Epithelial cell of prostate (primary cell): ENCODE data around the gene SLC6A6.
A peak's percentile ranks its signal among the peaks of the same experiment; 100 is the strongest.
"Not testable (repeated sequence)": the region's sequence is repeated elsewhere in the genome, so short reads cannot be mapped to it uniquely, and the experiment has no call there.

Source experiments
- DNase-seq: peaks from one replicate; pipeline ENCODE4 v3.0.0-alpha.2; 2011; ENCODE audit warnings: low read depth, low spot score
- H3K27ac ChIP-seq: fragments of 450-650 bp; 2 replicates; pipeline ENCODE4 v1.5.1; 2017; ENCODE audit warnings: mild to moderate bottlenecking

Gene SLC6A6

GRCh38 chr3:14511623-14512280 is 109.3 kb downstream of the SLC6A6 start:
- no peak for DNase-seq
- H3K27ac ChIP-seq: no peak overlapping the region

- no peak for DNase-seq
- H3K27ac ChIP-seq: no peak overlapping the region
Observed at GRCh38 chr3:14512281-14512941, 110.0 kb downstream of the SLC6A6 start.

- DNase-seq: no peak
- no peak overlapping the region for H3K27ac ChIP-seq
Observed at GRCh38 chr3:14512942-14513327, 110.5 kb downstream of the SLC6A6 start.

DNA sequence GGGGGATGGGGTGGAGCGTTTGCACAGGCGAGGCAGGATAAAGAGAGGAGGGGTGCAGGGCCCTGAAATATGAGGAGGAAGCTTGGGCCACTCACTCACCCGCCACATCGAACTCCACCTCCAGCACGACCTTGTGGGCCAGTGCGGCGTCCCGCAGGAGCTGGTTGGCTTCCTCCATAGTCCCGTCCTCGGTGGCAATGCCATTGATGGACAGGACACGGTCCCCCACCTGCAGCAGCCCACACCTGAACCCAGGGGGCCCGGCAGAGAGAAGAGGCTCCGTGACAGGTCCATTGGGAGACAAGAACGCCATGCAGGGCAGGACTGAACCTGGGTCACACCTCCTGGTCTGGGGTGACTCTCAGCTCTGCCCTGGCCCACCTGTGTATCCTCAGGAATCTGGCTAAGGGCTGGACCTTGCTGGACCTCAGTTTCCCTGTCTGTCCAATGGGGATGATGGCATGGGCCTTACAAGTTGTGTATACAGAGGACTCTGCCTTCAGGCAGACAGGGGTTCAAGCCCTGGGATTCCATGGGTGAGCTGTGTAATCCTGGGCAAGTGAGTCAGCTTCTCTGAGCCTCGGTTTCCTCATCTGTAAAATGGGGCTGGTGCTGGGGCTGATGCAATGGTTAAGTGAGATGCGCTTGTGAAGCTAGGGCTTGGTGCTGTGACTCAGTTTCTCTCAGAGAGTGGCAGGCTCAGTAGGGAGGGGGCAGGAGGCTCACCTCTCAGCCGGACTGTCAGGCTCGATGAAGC is 111.3 kb downstream of the SLC6A6 start:
- peak overlapping the region; percentile 45 for H3K27ac ChIP-seq
- no peak for DNase-seq

DNA sequence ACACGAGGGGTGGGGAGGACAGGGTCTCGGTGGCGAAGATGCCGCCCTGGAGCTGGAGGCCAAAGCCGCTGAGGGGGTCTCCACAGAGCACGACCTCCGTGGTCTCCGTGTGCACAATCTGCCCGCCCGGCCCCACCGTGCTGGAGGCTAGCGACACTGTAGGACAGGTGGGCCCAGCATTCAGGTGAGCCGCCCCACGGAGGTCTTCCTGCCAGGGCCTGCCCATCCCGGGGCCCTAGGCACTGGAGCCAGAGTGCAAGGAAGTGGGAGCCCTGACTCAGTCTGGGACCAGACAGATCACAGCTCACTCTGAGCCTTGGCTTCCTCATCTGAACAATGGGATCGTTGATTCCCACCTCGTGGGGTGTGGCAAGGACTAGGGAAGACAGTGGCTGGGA is 111.9 kb downstream of the SLC6A6 start:
- peak overlapping the region; percentile 45 for H3K27ac ChIP-seq
- peak; percentile 43 for DNase-seq

GRCh38 chr3:14515526-14515925 is 113.1 kb downstream of the SLC6A6 start:
- not testable (repeated sequence) for DNase-seq, H3K27ac ChIP-seq

- DNase-seq: no peak
- no peak overlapping the region for H3K27ac ChIP-seq
Observed at GRCh38 chr3:14516738-14517345, 114.4 kb downstream of the SLC6A6 start.

DNA sequence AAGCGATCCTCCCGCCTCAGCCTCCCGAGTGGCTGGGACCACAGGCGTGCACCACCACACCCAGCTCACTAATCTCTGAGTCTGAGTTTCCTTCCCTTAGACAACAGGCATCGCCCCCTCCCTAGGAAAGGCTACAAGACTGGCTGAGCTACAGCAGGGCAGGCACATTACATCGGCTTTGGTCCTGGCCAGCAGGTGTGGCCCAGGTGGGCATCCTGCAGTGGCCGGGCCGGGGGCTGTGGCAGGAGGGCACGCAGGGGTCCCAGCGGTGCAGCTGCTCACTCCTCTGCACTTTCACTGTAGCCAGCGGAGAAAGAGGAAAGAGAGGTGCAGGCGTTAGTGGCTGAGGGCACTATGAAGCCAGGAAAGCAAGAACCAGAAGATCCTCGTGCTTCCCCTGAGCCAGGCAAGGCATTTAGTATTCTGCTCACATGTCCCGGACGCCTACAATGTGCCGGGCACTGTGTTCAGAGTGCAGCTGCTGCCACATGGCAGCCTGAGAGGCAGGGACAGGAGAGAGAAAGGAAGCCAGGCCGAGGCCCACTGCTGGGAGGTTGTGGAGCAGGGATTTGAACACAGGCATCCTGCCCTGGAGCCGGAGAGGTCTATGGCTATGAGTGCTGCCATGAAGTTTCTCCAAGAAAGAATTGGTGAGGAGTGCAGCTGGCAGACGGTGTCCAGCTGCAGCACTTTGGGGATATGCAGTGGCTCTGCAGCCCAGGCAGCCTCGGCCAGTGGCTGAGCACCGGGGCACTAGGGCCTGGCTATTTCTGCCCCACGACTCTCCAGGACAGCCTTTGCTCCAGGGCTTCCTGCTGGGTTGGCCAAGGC is 115.4 kb downstream of the SLC6A6 start:
- no peak overlapping the region for H3K27ac ChIP-seq
- DNase-seq: no peak

DNA sequence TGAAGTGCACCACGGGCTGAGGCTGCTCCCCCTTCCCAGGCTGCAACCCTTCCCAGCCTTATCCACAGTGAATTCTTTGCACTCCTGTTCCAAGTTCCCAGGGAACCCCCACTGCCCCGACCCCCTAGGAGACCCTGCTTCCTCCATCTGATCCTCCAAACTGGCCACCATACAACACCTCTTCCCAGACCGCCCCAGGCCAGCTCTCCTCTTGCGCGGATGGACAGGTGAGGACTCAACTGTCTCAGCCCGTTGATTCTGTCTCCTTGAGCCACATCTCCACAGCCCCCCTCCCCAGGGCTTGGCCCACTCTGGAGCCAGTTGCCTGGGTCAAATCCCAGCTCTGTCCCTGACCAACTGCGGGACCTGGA is 116.0 kb downstream of the SLC6A6 start:
- H3K27ac ChIP-seq: no peak overlapping the region
- no peak for DNase-seq

GRCh38 chr3:14518893-14519292 is 116.5 kb downstream of the SLC6A6 start:
- no peak for DNase-seq
- no peak overlapping the region for H3K27ac ChIP-seq

- no peak overlapping the region for H3K27ac ChIP-seq
- DNase-seq: no peak
Observed at GRCh38 chr3:14519406-14519805, 117.0 kb downstream of the SLC6A6 start.

GRCh38 chr3:14520149-14520548 is 117.7 kb downstream of the SLC6A6 start:
- no peak for DNase-seq
- no peak overlapping the region for H3K27ac ChIP-seq

GRCh38 chr3:14520967-14521366 is 118.6 kb downstream of the SLC6A6 start:
- no peak for DNase-seq
- H3K27ac ChIP-seq: no peak overlapping the region

DNA sequence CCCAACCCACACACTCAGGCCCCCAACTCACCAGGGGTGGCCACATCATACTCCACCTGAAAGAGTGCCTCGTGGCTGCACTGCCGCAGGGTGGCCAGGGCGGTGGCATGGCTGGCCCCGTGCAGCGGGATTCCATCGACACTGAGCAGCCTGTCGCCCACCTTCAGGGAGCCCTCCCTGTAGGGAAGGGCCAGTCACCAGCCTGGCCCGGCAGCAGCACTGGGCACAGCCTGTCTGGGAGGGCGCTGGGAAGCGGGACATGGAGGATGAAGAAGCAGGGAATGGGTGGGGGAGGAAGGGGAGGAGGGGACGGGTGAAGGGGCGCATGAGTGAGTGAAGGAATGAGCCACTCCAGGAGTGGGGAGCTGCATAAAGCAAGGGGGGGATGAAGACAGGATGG is 119.2 kb downstream of the SLC6A6 start:
- DNase-seq: no peak
- no peak overlapping the region for H3K27ac ChIP-seq

DNA sequence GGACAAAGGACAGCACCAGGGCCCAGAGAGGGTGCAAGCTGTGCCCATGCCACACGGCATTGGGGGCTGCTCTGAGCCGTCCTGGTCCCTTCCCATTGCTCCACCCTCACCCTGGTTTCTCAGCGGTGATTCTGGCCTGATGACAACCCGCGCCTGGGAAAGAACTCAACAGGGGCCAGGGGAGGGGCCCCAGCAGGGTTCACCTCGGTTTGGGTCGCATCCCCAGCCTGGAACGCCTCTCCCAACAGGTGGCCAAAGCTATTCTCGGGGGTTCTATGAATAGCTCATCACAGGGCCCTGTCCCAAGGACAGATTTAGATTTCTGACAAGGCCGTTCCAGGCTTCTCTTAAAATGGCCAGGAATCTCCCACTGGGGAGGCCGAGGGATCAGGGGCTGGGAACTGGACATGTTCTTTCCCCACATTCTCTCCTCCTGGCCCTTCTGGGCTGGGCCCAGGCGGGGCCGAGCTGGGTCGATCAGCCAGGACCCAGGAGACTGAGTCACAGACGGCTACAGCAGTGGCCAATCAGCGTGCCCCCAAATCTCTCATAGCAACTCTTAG is 119.8 kb downstream of the SLC6A6 start:
- DNase-seq: no peak
- no peak overlapping the region for H3K27ac ChIP-seq

GRCh38 chr3:14522768-14523167 is 120.4 kb downstream of the SLC6A6 start:
- H3K27ac ChIP-seq: no peak overlapping the region
- DNase-seq: no peak

- H3K27ac ChIP-seq: no peak overlapping the region
- DNase-seq: no peak
Observed at GRCh38 chr3:14523792-14524191, 121.4 kb downstream of the SLC6A6 start.

GRCh38 chr3:14524311-14524711 is 121.9 kb downstream of the SLC6A6 start:
- no peak overlapping the region for H3K27ac ChIP-seq
- no peak for DNase-seq

GRCh38 chr3:14524920-14525660 is 122.7 kb downstream of the SLC6A6 start:
- no peak for DNase-seq

More at GRCh38 chr3:14524920-14525660, 122.7 kb downstream of the SLC6A6 start:
- no peak overlapping the region for H3K27ac ChIP-seq
